ENCODE results near the gene RFTN1.

- TF ChIP-seq POLR2A (IDR thresholded peaks at IDR 0.05) (no peak), CTCF (IDR thresholded peaks at IDR 0.05) (no peak)
Observed at GRCh38 chr3:16487511-16488175, 25.9 kb downstream of the RFTN1 start.

Measured in lower leg skin (tissue), 3 donors.